Measurements from ENCODE around the gene ZBTB48. TPM values are rescaled to one million over a fixed set of nuclear protein-coding genes. Genes with fewer than 3 reads are reported as not detected.

ZBTB48 gene
- total RNA-seq: 5.7 and 14.2 TPM in 2 replicates

DNA sequence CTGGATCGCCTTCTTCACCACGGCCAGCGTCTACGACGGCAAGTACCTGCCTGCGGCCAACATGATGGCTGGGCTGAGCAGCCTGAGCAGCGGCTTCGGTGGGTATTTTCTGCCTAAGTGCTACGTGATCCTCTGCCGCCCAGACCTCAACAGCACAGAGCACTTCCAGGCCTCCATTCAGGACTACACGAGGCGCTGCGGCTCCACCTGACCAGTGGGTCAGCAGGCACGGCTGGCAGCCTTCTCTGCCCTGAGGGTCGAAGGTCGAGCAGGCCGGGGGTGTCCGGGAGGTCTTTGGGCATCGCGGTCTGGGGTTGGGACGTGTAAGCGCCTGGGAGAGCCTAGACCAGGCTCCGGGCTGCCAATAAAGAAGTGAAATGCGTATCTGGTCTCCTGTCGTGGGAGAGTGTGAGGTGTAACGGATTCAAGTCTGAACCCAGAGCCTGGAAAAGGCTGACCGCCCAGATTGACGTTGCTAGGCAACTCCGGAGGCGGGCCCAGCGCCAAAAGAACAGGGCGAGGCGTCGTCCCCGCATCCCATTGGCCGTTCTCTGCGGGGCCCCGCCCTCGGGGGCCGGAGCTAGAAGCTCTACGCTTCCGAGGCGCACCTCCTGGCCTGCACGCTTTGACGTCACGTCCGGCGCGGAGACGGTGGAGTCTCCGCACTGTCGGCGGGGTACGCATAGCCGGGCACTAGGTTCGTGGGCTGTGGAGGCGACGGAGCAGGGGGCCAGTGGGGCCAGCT is at the start of gene ZBTB48:
Gene ZBTB48, plus strand, starts transcription at position 621 of the 745 bp plus-strand sequence. CDS start 616 bp downstream, outside the sequence.
- peak within 1 kb of the TSS; percentile 91 for H3K4me3 ChIP-seq (ENCODE audit: low read depth, low read length)
- peak; percentile 63 for DNase-seq (ENCODE audit: low read depth)
- TF ChIP-seq CTCF (conservative IDR thresholded peaks at IDR 0.05; ENCODE audit: low read depth, low read length): no peak

- DNase-seq (ENCODE audit: low read depth): no peak
- H3K4me3 ChIP-seq (ENCODE audit: low read depth, low read length): no peak overlapping the region
- TF ChIP-seq CTCF (conservative IDR thresholded peaks at IDR 0.05; ENCODE audit: low read depth, low read length): no peak
These were observed 49.2 kb upstream of the ZBTB48 start for GRCh38 chr1:6530504-6531160.

DNA sequence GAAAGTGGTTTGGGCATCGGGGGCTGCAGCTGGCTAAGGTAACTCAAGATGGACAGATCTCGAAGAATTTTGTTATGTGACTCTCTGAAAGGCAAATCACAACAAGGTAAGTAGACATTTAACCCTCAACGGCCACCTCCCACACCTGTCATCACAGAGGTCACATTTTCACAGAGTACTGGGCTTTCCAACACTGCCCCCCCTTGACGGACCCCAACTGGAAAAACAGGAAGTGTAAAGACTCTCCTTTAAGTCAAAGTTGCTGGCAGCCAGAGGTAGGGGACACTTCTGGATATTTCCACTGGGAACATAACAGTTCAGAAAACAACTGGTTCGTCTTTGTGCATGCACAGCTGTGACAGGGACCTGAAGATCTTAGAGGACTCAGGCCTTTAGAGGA is 47.8 kb upstream of the ZBTB48 start:
- TF ChIP-seq CTCF (conservative IDR thresholded peaks at IDR 0.05; ENCODE audit: low read depth, low read length): no peak
- DNase-seq (ENCODE audit: low read depth): no peak
- H3K4me3 ChIP-seq (ENCODE audit: low read depth, low read length): no peak overlapping the region

GRCh38 chr1:6534248-6534822 is 45.5 kb upstream of the ZBTB48 start:
- no peak overlapping the region for H3K4me3 ChIP-seq (ENCODE audit: low read depth, low read length)
- no peak for DNase-seq (ENCODE audit: low read depth)
- no peak for TF ChIP-seq CTCF (conservative IDR thresholded peaks at IDR 0.05; ENCODE audit: low read depth, low read length)

- TF ChIP-seq CTCF (conservative IDR thresholded peaks at IDR 0.05; ENCODE audit: low read depth, low read length): no peak
- DNase-seq (ENCODE audit: low read depth): no peak
- no peak overlapping the region for H3K4me3 ChIP-seq (ENCODE audit: low read depth, low read length)
These were observed 44.6 kb upstream of the ZBTB48 start for GRCh38 chr1:6535214-6535613.

DNA sequence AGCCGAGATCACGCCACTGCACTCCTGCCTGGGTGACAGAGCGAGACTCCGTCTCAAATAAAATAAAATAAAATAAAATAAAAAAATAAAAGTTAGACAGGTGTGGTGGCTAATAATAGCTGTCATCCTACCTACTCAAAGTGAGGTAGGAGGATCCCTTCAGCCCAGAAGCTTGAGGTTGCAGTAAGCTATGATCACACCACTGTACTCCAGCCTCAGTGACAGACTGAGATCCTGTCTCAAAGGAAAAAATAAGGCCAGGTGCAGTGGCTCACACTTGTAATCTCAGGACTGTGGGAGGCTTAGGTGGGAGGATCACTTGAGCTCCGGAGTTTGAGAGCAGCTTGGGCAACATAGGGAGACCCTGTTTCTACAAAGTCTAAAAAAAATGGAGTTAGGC is 43.5 kb upstream of the ZBTB48 start:
- TF ChIP-seq CTCF (conservative IDR thresholded peaks at IDR 0.05; ENCODE audit: low read depth, low read length): no peak
- H3K4me3 ChIP-seq (ENCODE audit: low read depth, low read length): no peak overlapping the region
- no peak for DNase-seq (ENCODE audit: low read depth)

Measured in epithelial cell of proximal tubule (primary cell).